ENCODE results near the gene GSTM4.
"Not testable (repeated sequence)": the region's sequence is repeated elsewhere in the genome, so short reads cannot be mapped to it uniquely, and the experiment has no call there.

Gene GSTM4

DNA sequence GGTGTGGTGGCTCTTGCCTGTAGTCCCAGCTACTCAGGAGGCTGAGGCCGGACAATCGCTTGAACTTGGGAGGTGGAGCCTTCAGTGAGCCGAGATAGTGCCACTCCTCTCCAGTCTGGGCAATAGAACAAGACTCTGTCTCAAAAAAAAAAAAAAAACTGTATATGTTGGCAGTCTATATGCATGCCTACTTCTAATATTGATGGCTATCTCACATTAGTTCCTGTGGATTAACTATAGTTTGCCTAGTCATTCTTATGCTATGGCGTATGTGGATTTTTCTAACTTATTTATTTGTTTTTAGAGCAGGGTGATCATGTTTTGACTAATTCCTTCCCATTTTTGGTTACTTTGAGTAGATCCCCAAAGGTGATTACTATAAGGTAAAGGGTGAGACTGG is 41.2 kb downstream of the GSTM4 start:
- TF ChIP-seq, protein P1, sequence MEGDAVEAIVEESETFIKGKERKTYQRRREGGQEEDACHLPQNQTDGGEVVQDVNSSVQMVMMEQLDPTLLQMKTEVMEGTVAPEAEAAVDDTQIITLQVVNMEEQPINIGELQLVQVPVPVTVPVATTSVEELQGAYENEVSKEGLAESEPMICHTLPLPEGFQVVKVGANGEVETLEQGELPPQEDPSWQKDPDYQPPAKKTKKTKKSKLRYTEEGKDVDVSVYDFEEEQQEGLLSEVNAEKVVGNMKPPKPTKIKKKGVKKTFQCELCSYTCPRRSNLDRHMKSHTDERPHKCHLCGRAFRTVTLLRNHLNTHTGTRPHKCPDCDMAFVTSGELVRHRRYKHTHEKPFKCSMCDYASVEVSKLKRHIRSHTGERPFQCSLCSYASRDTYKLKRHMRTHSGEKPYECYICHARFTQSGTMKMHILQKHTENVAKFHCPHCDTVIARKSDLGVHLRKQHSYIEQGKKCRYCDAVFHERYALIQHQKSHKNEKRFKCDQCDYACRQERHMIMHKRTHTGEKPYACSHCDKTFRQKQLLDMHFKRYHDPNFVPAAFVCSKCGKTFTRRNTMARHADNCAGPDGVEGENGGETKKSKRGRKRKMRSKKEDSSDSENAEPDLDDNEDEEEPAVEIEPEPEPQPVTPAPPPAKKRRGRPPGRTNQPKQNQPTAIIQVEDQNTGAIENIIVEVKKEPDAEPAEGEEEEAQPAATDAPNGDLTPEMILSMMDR (IDR thresholded peaks at IDR 0.05; ENCODE audit: low read depth, low read length, missing control alignments) = no peak
- H3K4me3 ChIP-seq (ENCODE audit: low read depth, low read length) = no peak overlapping the region
- no peak for DNase-seq (ENCODE audit: low read depth)
- in situ Hi-C loops (cut with HindIII; ENCODE audit: low sequenced_read_pairs) = no loop called here

DNA sequence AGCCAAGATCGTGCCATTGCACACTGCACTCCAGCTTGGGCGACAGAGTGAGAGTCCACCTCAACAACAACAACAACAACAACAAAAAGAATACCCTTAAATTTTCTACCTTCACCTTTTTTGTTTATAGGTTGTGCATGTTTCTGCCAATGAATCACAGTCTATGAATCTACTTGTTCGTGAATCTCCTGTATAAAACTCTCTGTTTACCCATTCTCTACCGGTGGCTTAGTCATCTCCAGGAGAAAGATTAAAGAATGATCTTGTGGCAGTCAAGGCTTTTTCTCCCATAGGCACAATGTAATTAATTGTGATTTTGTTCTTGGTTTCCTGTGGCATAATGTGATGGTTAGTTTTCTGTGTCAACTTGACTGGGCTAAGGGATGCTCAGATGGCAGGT is 42.0 kb downstream of the GSTM4 start:
- in situ Hi-C loops (cut with HindIII; ENCODE audit: low sequenced_read_pairs); H3K4me3 ChIP-seq (ENCODE audit: low read depth, low read length); DNase-seq (ENCODE audit: low read depth): not testable (repeated sequence)

DNA sequence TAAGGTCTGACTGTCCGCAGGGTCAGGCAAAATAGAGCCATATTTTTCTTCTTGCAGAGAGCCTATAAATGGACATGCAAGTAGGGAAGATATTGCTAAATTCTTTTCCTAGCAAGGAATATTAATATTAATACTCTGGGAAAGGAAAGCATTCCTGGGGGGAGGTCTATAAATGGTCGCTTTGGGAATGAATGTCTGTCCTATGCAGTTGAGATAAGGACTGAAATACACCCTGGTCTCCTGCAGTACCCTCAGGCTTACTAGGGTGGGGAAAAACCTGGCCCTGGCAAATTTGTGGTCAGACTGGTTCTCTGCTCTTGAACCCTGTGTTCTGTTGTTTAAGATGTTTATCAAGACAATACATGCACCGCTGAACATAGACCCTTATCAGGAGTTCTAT is 47.0 kb downstream of the GSTM4 start:
- not testable (repeated sequence) for H3K4me3 ChIP-seq (ENCODE audit: low read depth, low read length); DNase-seq (ENCODE audit: low read depth)
- in situ Hi-C loops (cut with HindIII; ENCODE audit: low sequenced_read_pairs) = loop anchor here (10.0 kb wide), 1 partner anchor 158 kb away; the partner anchor contains the start of gene GNAI3

DNA sequence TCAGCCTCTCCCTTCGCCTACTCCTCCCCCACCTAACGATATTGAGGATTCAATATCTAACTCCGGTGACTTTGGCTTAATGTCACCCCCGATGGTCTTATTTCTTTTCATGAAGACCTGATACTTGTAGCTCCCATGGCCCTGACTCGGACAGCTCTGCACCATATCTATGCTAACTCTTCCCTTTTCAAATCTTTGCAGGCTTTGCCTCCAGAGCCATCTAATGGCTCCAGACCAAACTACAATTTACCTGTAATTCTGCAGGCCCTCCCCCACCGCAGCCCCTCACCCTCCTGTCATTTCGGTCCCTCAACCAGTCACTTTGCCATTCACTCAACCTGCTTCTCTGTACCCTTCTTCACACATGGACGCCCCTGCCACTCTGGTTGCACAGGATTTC is 48.3 kb downstream of the GSTM4 start:
- H3K4me3 ChIP-seq (ENCODE audit: low read depth, low read length) = no peak overlapping the region
- in situ Hi-C loops (cut with HindIII; ENCODE audit: low sequenced_read_pairs) = loop anchor here (10.0 kb wide), 1 partner anchor 159 kb away; the partner anchor contains the start of gene GNAI3
- TF ChIP-seq, protein P1 (IDR thresholded peaks at IDR 0.05; ENCODE audit: low read depth, low read length, missing control alignments) = no peak
- no peak for DNase-seq (ENCODE audit: low read depth)

DNA sequence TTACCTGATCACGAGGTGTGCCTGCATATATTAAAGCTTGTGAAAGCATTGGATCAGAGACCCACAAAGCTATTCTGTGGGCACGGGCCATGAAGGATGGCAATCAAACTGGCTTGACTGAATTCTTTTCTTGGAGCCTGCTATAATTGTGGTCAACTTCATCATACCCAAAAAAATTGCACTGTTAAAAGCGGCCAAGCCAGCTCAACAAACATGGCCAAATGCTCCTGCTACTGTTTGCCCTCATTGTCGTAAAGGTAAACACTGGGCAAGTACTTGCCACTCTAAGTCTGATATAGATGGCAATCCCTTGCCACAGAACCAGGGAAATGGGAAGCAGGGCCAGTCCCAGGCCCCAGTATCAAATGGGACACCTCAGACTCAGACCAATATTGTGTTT is 49.5 kb downstream of the GSTM4 start:
- in situ Hi-C loops (cut with HindIII; ENCODE audit: low sequenced_read_pairs) = loop anchor here (5.0 to 10.0 kb wide), 3 partner anchors 53 to 161 kb away; partner anchors contain the start of gene GNAI3
- TF ChIP-seq, protein P1 (IDR thresholded peaks at IDR 0.05; ENCODE audit: low read depth, low read length, missing control alignments) = no peak
- DNase-seq (ENCODE audit: low read depth) = no peak
- H3K4me3 ChIP-seq (ENCODE audit: low read depth, low read length) = no peak overlapping the region

DNA sequence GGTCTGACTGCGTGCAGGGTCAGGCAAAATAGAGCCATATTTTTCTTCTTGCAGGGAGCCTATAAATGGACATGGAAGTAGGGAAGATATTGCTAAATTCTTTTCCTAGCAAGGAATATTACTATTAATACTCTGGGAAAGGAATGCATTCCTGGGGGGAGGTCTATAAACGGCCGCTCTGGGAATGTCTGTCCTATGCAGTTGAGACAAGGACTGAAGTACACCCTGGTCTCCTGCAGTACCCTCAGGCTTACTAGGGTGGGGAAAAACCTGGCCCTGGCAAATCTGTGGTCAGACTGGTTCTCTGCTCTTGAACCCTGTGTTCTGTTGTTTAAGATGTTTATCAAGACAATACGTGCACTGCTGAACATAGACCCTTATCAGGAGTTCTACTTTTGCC is 53.0 kb downstream of the GSTM4 start:
- in situ Hi-C loops (cut with HindIII; ENCODE audit: low sequenced_read_pairs) = loop anchor here (5.0 to 10.0 kb wide), 3 partner anchors 57 to 164 kb away; partner anchors contain the start of gene GNAI3
- DNase-seq (ENCODE audit: low read depth); H3K4me3 ChIP-seq (ENCODE audit: low read depth, low read length): not testable (repeated sequence)

DNA sequence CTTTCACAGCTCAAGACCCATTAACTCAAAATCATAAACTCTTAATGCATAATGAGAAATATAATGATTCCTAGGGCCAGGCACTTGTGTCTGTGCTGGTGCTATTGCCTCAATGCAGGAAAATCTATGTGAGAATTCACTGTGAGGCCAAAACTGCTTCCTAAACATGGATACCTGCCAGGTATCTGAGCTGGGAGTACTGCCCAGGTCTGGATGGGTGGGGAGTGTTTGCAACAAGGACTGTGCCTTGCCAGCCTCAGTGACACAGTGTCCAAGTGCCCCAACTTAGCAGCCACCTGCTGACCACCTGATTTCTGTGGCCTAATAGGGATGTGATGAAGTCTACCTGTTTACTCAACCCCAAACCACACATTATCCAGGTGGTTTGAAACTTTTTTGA is 53.9 kb downstream of the GSTM4 start:
- DNase-seq (ENCODE audit: low read depth); H3K4me3 ChIP-seq (ENCODE audit: low read depth, low read length): not testable (repeated sequence)
- in situ Hi-C loops (cut with HindIII; ENCODE audit: low sequenced_read_pairs) = loop anchor here (5.0 to 10.0 kb wide), 3 partner anchors 57 to 165 kb away; partner anchors contain the start of gene GNAI3
